OCI-M2 (cell line): Measurements from ENCODE around the gene VMAC.
"Not testable (repeated sequence)": the region's sequence is repeated elsewhere in the genome, so short reads cannot be mapped to it uniquely, and the experiment has no call there.

Experiments
- DNase-seq: peaks from one replicate; lab custom pipeline; 2025; ENCODE audit not compliant: unreplicated experiment; lab: John Stamatoyannopoulos, UW

VMAC gene

DNA sequence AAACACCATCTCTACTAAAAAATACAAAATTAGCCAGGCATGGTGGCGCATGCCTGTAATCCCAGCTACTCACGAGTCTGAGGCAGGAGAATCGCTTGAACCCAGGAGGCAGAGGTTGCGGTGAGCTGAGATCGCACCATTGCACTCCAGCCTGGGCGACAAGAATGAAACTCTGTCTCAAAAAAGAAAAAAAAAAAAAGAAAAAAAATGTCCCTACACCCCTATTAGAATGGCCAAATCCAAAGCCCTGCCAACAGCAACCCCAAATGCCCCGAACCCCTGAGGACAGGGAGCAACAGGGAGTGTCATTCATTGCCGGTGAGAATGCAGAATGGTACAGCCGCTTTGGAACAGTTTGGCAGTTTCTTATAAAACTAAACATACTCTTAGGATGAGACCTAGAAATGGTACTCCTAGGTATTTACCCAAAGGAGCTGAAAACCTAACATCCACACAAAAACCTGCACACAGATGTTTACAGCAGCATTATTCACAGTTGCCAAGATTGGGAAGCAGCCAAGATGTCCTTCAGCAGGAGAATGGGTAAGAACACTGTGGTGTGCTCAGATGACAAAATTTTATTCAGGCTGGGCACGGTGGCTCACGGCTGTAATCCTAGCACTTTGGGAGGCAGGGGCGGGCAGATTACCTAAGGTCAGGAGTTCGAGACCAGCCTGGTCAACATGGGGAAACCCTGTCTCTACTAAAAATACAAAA is 21.4 kb upstream of the VMAC start:
- not testable (repeated sequence) for DNase-seq

DNA sequence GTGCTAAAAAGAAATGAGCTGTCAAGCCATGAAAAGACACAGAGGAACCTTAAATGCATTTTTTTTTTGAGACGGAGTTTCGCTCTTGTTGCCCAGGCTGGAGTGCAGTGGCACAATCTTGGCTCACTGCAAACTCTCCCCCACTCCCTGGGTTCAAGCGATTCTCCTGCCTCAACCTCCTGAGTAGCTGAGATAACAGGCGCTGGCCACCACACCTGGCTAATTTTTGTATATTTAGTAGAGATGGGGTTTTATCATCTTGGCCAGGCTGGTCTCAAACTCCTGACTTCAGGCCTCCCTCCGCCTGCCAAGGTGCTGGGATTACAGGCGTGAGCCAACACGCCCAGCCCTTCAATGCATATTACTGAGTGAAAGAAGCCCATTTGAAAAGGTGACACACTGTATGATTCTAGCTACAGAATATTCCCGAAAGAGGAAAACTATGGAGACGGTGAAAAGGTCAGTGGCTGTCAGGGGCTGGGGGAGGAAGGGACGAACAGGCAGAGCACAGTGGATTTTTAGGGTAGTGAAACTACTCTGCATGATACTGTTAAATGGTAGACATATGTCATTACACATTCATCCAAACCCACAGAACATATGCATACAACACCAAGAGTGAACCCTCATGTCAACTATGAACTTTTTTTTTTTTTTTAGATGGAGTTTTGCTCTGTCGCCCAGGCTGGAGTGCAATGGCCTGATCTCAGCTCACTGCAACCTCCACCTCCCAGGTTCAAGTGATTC is 20.4 kb upstream of the VMAC start:
- not testable (repeated sequence) for DNase-seq

DNA sequence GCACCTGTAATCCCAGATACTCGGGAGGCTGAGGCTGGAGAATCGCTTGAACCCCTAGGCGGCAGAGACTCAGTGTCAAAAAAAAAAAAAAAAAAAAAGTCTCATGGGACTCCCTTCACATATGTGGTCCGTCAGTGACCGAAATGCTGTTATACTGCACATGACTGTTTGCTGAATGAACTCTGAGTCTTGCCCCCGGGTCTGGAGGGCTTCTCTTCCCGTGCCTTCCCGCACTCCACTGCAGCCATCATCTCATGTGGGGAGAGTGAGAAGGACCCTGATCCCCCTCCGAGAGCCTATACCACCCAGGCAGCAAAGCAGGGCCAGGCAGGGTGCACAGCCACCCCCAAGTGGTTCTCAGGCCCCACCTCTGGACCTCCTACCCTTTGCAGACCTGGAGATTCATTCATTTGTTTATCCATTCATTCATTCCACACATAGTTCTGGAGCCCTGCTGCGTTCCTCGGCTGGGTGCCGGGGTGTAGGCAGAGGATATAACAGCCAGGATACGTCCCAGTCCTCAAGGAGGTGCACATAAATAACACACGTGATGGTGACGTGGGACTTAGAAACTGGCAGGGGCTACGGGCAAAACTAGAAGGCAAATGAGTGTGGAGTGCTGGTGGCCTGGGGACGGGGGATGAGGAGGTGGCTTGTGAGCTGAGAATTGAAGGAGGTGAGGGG is 15.2 kb upstream of the VMAC start:
- no peak for DNase-seq

- no peak for DNase-seq
Observed at GRCh38 chr19:5890099-5890498, 14.6 kb upstream of the VMAC start.

GRCh38 chr19:5891572-5891937 is 13.1 kb upstream of the VMAC start:
- DNase-seq = no peak

- DNase-seq = no peak
Observed at GRCh38 chr19:5891938-5892771, 12.5 kb upstream of the VMAC start.

DNA sequence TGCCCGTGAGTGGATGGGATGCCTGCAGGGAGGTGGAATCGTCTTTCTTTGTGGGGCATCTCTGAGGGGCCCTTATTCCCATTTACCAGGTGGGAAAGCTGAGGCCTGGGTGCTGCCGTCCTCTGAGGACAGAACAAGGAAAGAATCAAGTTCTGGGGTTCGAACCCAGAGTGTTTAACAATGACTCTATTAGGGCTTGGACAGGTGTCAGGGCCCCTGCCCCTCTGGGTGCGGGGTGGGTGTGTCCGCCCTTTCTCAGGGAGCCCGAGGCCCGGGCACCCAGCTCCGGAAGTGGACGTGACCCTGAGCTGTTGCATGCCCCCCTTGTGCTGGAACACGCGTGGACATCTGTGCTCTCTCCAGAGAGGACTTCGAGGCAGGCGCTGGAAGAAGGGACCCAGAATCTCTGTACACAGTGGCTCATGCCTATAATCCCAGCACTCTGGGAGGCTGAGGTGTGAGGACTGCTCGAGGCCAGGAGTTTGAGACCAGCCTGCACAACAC is 11.8 kb upstream of the VMAC start:
- no peak for DNase-seq

DNA sequence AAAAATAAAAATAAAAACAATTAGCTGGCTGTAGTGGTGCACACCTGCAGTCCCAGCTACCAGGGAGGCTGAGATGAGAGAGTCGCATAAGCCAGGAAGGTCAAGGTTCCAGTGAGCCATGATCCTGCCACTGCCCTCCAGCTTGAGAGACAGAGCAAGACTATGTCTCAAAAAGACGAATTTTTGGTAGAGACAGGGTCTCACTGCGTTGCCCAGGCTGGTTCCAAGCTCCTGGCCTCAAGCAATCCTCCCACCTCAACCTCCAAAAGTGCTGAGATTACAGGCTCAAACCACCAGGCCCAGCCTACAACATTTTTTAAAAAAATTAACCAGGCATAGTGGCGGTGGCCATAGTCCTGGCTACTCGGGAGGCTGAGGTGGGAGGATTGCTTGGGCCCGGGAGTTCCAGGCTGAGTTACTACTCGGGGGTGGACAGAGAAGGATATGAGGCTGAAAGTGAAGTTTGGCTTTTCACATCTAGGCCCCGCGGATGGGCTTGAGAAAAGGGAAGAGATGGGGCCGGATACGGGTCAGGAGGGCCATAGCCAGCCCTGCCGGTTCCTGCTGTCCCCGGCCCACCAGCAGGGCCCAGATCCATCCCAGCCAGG is 11.3 kb upstream of the VMAC start:
- DNase-seq = no peak

DNA sequence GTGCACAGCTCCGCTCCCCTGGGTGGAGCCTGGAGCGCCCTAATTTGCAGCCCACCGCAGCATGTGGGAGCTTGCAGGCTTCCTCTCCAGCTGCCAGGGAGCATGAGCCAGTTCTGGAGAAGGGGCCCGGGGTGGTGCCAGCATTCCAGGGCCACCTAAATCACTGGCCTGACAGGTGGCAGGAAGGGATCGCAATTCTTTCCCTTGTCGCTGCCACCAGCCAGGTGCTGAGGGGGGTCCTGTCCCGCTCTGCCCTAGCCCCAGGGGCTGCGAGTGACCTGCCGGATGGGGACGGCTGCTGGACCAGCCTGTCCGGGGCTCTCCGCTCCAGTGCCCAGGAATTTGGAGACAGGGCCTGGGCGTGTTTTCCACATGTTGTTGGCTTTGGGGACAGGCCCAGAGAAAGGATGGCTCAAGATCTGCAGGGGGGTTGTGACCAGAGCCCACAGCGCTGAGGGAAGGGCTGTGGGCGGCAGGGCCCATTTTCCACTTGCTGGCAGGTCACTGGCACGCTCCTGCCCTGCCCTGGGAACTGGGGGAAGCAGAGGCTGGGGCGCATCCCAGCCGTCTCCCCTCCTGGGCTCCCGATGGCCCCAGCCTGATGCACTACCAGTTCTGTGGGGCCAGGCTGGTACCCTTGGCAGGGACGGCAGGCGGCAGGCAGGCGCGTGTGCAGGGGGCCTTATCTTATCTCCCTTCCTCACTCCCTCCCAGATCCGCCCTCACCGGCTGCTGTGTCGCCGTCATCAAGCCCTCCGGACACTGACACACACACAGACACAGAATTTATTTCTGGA is 10.6 kb upstream of the VMAC start:
- no peak for DNase-seq

GRCh38 chr19:5894704-5895349 is 9.8 kb upstream of the VMAC start:
- no peak for DNase-seq

GRCh38 chr19:5895409-5895808 is 9.3 kb upstream of the VMAC start:
- no peak for DNase-seq

- no peak for DNase-seq
Observed at GRCh38 chr19:5895890-5896289, 8.8 kb upstream of the VMAC start.

DNA sequence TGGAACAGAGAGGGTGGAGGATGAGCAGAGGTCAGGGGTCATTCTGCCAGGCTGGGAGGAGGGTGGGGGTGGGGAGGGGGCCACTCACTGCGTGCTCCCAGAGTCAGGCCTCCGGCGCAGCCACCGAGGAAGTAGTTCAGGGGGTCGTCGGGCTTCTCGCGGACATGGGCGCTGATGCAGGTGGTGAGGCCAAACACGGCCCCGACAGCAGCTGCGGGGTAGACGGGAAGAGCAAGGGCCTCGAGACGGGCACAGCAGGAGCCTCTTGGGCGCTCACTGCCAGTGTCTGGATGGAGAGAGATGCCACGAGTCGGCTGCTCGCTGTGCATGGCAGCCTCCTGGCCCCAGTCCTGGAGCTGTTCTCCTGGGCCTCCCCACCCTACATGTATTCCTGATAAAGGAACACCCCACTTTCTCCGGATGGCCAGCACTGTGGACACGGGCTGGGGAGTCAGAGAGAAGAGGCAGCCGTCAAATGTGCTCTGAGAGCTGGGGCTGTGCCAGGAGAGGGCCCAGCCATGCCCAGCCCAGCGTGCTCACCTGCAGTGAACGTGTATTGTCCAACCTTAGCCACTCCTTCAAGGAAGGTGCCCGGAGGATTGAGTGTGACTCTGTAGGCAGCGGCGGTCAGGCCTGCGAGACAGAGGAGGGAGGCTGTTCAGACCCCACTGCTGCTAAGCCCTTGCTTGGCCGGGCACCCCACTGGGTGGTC is 8.2 kb upstream of the VMAC start:
- no peak for DNase-seq

DNA sequence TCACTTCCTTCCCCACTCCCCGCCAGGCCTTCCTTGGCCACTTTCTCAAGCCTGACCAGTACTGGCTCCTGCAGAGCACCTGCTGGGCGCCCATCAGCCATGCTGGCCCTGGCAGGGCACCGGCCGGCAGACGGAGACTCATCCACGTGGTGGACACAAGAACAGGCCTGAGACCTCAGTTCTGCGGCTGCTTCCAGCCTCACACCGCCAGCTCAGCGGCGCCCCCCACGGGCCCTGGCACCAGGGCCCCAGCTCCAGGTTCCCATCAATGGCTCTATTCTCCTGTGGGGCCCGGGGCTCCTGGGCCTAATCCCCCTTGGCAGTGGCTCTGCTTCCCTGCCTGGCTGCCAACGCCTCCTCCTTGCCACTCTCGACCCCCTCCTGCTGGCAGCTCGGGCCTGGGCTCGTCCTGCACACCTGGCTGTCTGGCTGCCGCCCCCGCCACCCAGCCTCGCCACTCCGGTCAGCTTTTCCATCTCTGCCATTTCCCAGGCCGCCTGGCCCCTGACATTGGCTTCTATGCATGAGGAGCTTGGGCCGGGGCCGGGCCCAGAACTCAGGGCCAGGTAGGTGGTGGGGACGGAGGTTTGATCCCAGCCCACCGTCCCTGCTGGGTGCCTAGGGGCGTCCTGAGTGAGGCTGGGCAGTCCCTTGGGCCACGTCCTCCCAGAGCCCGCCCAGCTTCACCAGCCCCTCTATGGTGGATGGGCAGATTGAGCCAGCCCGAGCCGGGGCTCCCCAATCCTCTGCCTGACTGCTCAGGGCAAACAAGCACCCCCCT is 7.3 kb upstream of the VMAC start:
- no peak for DNase-seq

- DNase-seq = no peak
Observed at GRCh38 chr19:5899728-5900526, 4.7 kb upstream of the VMAC start.

DNA sequence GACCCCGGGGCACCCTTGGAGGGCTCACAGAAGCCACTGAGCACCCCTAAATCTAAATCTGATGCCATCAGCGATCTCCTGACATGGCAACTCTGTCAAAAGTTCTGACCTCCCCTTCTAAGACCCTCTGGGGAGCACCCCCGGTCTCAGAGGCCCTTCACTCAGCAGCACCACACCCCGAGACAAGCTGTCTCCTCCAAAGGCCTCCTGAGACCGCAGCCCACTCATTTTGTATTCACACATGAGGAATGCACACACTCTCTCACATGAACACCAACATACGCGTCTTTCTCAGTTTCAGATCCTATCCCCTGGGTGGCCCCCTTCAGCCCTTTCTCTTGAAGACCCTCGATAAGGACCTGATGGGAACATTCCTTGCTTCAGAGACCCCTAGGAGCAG is 3.7 kb upstream of the VMAC start:
- no peak for DNase-seq

DNA sequence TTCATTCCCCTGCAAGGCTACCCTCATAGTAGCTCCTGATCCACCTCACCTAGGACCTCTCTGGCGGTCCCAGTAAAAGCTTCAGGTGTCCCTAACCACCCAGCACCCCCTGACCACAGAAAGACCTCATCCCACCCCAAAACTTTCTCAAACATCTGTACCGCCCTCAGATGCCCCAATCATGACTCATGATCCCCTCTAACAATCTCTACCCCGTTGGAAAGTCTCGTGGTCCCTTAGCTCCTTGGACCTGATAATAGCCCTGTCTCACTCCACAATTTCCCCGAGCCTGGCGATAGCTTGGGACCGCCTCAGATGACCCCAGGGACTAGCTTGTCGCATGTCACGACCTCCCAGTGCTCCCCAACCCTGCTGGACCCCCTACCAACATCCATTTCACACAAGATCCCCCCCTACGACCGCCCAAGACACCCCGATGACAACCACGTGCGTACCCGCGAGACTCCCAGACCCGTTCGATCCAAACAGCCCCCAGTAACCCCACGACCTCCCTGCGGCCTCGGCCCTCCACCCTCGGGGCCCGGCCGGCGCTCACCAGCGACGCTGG is 1.5 kb upstream of the VMAC start:
- DNase-seq = no peak
